CD4-positive, alpha-beta T cell treated with Interleukin-12 subunit alpha and Interleukin-12 subunit beta, for 1 hour (primary cell): ENCODE data around the gene GIPC1.

Source experiments
- DNase-seq: peaks from one replicate; pipeline ENCODE4 v3.0.0-alpha.2; 2020

GIPC1 gene

DNA sequence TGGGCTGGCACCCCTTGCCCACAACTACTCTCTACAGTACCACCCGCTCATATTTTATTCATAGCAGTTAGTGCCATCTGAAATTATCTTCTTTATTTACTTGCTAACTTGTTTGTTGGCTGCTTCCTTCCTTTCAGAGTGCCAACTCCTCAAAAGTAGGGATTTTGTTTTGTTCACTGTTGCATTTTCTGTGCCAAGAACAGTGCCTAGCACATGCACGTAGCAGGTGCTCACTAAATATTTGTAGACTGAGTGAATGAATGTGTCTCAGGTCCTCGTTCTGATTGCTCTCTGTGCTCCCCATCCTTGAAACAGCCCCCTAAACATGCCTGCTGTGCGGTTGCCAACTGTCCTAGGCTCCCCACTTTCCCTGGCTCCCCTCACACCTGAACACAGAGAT is 1.5 kb downstream of the GIPC1 start:
- DNase-seq = no peak

DNA sequence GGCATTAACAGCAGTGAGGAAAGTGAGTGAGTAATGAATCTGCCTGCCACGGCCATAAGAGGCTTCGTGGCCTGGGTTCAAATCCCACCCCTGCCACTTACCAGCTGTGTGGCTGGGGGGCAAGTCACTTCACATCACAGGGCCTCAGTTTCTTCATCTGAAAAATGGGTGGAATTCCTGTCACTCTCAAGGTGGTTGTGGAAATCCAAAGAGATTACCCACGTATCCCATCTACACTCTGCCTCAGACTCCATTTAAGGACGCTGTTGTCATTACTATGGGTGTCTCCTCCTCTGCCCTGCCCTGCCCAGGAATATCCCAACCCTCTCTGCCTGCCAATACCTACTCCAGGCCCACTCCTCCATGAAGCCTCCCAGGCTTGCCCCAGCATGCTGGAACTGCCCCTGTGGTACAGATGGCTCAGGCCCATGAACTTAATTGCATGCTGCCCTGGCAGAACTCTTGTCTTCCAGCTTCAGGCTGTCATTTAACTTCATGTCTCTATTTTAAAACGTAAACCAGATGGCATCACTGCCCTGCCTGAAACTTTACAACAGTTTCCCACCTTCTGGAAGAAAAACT is 3.1 kb downstream of the GIPC1 start:
- DNase-seq = no peak

DNA sequence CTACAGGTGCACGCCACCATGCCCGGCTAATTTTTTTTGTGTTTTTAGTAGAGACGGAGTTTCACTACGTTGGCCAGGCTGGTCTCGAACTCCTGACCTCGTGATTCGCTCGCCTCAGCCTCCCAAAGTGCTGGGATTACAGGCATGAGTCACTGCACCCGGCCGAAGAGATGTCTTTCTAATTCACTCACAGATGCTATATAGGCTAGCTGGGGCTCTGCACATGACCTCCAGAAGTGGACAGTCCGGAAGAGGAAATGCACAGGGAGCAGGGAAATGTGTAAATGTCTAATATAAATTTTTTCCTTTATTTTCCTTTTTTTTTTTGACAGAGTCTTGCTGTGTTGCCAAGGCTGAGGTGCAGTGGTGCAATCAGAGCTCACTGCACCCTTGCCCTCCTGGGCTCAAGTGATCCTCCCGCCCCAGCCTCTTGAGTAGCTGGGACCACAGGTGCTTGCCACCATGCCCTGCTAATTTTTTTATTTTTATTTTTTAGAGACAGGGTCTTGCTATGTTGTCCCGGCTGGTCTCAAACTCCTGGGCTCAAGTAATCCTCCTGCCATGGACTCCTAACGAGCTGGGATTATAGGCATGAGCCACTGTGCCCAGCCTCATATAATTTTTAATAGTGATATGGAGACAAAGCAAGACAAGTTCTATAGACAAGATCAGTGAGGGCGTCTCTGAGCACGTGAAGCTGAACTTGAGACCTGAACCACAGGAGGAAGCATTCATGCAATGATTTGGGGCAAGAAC is 8.4 kb downstream of the GIPC1 start:
- DNase-seq = no peak

DNA sequence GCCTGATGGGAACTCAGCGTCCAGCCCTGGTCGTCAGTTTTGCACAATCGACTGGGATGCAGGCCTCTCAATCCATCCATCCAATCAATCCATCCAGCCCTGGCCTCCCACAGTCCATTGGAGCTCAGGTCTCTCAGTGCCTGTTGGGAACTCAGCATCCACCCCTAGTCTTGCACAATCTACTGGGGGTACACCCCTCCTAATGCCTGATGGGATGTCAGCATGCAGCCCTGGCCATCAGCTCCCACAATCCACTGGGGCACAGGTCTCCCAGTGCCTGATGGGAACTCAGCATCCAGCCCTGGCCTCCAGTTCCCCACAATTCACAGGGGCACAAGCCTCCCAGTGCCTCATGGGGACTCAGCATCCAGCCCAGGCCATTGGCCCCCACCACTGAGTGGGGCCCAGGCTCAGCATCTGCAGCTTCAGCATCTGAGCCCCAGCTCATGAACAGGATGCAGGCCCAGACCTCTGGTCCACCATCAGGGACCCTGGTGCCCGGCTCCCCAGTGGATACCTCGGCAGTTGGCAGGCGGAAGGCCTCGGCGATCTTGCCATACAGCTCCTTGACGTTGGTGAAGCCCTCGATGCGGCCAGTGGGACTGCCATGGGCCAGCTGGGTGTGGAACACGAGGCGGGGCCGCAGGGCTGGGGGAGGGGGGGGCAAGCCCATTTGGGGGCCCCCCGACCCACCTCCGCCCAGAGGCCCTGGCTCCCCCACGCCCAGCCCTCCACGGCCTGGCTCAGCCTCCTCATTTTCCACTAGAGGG is 13.6 kb downstream of the GIPC1 start:
- no peak for DNase-seq

DNA sequence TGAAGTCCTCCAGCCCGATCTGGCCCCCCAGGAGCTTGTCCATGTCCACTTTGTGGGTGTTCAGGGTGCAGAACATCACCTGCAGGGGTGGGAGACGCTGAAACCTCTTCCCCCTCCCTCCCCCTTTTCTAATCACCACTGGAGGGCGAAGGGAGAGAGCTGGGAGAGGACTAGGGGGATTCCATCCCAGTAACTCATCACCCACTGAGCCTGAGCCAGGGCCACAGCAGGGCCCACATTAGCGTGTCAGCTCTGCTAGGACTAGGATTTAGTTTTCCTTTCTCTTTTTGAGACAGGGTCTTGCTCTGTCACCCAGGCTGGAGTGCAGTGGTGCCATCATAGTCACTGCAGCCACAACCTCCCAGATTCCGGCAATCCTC is 15.2 kb downstream of the GIPC1 start:
- DNase-seq = no peak

DNA sequence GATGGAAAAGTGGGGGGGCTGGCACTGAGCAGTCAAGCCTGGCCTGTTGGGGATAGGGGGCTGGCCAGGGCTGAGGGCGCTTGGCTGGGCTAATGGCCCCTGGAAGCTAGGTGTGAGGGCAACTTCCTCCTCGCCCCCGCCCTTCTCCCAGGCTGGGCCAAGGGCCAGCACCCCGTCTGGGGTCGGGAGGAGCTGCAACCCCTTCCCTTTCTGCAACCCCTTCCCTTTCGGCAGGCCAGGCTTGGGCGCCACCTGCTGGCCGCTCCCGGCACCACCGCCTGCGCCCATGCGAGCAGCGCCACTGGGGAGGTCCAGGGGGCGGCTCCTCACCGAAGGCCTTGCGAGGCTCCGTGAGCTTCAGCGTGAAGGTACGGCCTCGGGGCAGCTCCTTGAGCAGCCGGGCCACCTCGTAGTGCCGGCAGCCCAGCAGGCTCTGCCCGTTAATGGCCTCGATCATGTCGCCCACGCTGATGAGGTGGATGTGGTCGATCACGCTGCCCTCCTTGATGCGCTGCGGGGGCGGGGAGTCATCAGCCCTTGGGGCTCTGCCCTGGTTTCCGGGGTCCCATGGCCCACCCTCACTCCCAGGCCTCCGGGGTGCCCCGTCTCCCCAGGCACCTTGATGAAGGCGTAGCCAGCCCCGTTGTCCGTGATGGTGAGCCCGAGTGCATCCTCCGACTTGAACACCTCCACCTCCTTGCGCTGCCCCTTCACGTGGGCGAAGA is 15.8 kb downstream of the GIPC1 start:
- DNase-seq = peak; percentile 78

DNA sequence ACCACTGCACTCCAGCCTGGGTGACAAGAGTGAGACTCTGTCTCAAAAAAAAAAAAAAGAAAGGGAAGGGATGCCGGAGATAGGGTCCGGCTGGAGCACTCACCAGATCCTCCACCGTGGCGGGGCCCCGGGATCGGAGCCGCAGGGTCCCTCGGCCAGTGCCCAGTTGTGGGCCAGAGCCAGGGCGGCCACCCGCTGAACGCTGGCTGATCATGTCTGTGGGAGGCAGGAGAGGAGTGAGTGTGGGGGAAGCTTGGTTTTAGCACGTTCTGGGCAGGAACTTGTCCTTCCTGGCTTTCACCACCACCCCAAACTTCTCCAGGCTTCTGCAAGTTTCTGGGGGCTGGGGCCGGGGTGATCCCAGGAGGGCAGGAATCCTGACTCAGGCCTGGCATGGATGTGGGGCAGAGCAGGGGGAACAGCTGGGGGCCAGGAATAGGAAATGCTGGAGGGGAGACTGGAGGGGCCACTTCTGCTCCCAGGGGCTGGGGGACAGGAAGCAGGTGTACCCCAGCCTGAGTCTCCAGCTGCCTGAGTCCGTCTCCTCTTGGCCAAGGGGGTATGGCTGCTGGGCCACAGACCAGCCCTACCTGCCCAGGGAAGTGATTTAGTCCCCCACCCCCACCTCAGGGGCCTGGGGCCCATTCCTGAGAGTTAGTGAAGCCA is 16.5 kb downstream of the GIPC1 start:
- DNase-seq = no peak

DNA sequence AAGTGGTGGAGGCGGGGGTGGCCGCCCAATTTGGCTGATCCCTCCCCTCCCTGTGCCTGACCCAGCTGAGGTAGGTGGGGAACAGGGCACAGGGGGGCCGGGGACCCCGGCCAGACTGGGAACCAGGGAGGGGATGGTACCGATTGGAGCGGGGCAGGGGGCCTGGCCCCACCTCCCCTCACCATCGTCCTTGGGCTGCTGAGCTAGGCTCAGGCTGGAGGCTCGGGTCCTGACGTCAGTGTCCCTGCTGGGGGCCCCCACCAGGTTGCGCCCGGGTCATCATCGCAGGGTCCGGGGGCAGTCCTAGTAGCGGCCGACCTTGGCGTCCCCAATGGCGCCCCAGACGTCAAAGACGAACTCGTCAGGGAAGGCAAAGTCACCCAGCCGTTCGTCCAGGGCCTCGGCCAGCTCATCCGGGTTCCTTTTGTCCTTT is 17.8 kb downstream of the GIPC1 start:
- DNase-seq = no peak

DNA sequence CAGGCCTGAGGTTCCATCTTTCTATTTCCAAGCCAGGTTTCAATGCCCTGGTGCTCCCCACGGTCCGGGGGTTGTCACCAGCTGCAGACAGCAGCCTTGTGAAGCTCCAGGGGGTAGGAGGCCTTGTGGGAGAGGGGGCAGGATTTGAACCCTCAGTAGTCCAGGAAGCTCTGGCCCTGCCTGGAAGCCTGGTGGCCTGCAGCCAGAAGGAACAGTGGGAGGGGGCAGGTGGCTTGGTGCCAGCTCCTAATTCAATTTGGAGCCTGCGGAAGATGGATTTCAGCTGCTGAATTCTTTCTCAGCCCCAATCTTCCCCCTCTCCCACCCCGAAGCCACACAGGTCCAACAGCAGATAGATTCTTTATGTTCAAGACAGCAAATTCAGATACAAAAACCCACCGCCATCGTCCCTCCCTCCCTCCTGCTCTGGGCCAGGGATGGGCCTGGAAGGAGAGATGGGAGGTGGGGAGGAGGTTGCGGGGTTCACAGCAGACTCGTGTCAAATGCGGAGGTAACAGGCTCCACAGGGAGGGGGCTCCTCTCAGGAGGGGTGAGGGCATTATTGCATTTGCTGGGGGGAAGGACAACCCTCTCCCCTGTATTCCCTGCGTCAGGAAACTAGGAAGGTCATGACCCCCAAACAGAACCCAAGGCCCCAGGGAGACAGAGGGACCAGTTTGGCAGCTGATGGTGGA is 18.4 kb downstream of the GIPC1 start:
- DNase-seq = no peak

DNA sequence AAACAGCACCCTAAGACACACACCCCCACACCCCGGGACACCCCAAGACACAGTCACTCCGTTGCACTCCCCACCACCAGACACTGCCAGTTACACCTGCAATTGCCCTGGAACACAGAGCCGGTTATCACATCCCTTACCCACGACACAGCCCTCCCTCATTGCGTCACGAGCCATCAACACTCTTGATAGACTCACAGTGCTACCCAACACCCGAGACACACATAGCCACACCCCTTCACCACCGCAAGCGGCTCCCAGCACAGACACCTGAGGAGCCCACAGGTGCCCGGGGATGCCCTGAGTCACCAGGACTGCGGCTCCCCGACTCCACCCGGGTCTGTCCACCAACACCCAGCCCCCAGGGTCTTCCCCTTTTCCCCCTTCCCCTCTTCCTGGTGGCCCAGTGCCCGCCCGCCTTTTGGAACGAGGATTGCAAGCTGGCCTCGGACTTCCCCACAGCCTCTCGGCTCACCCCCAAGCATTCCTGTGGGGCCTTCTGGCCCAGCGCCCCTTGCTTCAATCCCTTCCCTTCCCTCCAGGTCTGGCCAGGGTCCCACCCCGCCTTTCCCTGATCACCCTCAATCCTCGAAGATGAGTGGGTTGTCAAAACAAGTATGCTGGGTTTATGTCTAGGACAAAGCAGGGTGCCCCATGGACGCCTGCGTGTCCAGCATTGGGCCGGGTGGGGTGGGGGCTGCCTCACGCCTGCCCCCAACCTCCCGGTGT is 19.1 kb downstream of the GIPC1 start:
- DNase-seq = peak; percentile 74

DNA sequence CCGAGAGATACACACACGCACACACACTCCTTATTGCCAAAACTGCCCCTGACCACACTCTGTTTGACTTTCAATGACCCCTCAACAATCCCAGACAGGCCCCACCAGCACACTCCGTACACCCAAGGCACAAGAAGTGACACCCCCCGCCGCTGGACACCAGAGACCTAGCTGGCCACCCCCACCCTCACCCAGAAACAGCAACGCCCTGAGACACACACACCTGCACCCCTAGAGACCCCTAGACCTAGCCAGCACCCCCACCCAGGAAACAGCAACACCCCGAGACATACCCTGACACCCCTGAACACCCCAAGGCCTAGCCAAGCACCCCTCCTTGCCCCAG is 19.6 kb downstream of the GIPC1 start:
- no peak for DNase-seq

DNA sequence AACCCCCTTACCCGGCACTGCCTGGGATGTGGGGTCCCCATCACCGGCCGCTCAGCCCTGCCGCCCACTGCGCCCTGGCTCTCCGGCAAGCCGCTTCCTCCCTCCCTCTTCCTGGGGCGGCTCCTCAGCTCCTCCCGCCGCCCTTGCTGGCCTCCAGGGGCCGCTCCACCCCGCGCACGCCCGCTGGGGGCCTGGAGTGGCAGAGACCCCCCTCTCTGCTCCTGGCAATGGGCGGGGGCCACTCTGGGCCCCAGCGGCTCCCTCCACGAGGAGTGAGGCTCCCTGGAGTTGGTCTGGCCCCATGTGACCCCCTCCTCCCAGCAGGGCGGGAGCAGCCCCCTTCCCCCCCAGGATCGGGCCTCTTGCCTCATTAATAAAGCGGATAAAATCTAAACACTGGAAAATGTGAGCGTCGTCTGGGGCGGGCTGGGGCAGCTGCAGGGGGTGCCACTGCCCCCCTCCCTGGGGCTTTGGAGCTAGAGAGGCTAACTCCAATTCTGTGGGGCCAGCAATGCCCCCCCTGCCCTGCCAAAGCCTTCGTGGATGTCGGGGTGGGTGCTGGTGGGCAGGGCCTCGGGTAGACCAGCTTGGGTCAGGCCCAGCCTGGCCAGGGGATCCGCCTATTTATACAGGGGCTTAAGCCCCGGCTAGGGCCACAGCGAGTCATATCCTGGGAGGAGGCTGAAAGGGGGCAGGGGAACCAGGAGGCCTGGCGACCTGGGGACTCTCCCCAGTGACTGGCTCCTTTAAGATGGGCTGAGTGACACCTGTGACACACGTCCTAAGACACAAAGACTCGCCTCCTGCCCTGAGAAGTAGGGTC is 20.5 kb downstream of the GIPC1 start, which contains the start of gene PTGER1:
PTGER1 (minus strand) TSS at position 104 of the 823 bp plus-strand sequence. CDS start 1,034 bp downstream, outside the sequence.
- DNase-seq = peak; percentile 41

DNA sequence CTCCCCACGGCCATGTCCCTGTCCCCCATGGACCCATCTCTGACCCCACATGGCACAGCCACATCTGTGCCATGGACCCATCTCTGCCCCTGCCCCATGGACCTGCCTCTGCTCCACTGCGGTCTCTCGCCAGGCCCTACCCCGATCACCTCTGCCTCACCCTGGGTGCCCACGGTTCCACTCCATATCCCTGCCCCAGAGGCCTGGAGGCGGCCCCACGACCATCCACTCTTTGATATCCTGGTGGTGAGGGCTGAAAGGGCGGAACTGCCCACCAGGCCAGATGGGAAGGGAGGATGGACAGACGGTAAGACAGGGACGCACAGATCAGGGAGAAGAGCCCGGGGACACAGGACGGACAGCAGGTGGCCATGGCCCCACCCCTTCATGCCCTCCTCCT is 21.1 kb downstream of the GIPC1 start:
- no peak for DNase-seq

DNA sequence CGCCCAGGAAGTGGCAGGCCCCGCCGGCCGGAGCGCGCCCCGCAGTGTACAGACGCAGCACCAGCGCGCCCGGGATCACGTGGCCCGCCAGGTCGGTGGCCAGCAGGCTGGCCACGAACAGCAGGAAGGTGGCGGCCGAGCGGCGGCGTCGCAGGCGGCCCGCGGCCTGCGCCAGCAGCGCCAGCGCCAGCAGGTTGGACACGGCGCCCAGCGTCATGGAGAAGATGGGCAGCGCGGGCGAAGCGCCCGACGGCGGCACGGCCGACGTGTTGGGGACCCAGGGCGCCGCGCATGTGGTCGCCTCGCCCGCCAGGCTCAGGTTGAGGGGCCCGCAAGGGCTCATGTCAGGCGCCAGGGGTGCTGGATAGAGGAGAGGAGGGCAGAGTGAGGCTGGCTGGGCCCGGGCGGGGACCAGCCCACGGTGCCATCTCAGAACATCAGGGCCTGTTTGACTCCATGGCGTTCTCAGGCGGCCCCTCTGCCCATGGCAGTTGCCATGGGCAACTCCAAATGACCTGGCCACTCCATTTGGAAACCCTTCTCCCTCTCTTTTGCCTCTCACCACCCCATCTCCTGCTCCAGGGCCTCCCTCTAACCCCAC is 21.8 kb downstream of the GIPC1 start:
- DNase-seq = no peak

DNA sequence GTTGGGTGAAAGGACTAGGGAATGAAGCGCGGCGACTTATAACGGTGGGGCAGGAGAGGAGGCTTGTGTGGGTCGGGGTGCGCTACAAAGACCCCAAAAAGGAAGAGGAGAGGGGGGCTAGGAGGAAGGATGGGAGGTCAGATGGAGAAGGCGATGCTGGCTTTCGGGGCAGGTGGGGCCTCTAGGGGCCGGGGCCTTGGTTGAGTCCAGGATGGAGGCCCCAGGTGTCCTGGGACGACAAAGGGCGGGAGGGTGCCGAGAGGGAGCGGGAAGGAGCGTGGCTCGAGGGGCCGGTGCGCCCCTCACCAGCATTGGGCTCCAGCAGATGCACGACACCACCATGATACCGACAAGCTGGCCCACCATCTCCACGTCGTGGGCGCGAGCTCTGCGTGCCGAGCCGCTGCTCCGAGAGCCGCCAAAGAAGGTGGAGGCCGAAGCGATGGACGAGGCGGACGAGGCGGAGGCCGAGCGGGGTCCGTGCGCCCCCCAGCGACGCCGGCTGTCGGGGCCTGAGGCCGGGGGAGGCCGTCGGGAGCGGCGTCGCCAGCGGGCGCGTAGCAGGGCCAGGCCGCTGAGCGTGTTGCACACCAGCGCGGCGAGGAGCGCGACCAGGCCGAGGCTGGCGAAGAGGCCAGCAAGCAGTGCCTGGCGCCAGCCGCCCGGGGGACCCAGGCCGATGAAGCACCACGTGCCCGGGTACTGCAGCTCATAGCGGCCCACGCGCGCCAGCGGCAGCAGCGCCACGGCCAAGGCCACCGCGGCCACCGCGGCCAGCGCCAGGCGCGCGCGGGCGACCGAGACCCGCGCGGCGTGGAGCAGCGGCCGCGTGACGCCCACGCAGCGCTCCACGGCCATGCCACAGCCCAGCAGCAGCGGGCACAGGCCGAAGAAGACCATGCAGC is 22.6 kb downstream of the GIPC1 start:
- DNase-seq = no peak

DNA sequence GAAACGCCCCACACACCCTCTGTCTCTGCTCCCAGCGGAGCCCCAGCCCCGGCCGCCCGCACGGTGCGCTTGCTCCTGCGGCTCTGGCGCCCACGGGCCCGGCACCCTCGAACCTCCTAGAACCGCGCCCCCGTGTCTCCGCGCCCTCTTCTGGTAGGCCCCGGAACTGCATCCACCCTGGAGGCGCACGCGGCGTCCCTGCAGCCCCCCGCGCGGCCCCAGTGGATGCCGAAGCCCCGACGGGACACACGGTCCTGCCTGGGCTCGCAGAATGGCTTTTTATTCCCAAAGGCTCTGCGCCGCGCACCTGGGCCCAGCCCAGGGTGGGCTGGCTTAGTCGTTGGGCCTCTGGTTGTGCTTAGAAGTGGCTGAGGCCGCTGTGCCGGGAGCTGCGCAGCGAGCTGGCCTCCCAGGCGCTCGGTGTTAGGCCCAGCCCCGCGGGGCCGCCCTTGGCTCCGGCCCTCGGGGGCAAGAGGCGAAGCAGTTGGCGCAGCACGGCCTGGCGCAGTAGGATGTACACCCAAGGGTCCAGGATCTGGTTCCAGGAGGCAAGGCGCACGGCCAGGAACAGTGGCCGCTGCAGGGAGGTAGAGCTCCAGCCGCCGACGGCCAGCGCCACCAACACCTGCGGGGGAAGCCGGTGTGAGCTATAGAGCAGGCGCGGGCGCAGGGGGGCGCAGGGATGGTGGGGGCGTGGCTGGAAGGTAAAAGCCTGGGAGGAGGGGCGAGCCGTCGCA is 23.6 kb downstream of the GIPC1 start:
- DNase-seq = peak; percentile 86

DNA sequence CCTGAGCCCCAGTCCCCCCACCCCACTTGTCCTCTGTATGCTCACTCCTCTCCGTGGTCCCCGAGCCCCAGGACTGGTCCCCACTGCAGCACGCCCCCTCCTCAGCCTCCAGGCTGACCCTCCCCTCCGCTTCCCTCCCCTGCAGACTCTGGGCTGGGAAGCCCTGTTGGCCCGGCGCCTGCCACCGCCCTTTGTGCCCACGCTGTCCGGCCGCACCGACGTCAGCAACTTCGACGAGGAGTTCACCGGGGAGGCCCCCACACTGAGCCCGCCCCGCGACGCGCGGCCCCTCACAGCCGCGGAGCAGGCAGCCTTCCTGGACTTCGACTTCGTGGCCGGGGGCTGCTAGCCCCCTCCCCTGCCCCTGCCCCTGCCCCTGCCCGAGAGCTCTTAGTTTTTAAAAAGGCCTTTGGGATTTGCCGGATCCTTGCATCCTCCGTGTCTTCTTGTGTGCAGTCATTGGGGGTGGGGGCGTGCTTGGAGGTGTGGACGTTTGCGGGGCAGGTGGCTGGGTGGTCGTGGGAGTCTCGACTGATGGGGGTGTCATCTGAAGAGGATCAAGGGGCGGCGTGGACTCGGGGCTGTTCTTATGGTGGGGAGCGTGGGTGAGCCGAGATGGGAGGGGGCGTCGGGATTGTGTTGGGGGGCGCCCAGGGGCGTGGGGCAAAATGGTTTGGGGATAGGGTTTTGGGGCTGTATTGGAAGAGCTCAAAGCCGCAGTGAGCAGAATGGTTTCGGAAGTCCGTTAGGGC is 24.3 kb downstream of the GIPC1 start:
- no peak for DNase-seq
